Measurements from ENCODE around the gene CCND1. TPM values are rescaled to one million over a fixed set of nuclear protein-coding genes. Genes with fewer than 3 reads are reported as not detected.

The CCND1 gene
- total and polyA plus RNA-seq, 9 of the 15 experiments (the other 6 are each of a cell fraction or from before 2014, with no cell fraction given) = 0.04 to 23.3 (median 3.8) TPM

- Histone ChIP-seq H4K20me1 (replicated peaks; ENCODE audit: control insufficient read depth, insufficient read depth, low read length) (no peaks in the 10 kb centered on the region; the same call in 1 of the 2 replicates), H3K4me3 (no peak overlapping the region), H3K9me1 (ENCODE audit: control insufficient read depth, insufficient read depth, low read length) (peaks cover 3% of the 10 kb centered on the region), H3K9ac (ENCODE audit: insufficient read depth in 1 of 2, low read depth in 2 of 2, low read length in 2 of 2) (no peak overlapping the region), H3K4me1 (replicated peaks in 1 of 2; ENCODE audit: control insufficient read depth in 2 of 2, insufficient read depth in 2 of 2, low read length in 2 of 2) (no peaks in the 10 kb centered on the region; a peak in 2 of 5 replicates), H3K9me3 (replicated peaks; ENCODE audit: control insufficient read depth, insufficient read depth, low read depth, low read length) (no peaks in the 10 kb centered on the region), H3K27me3 (ENCODE audit: control insufficient read depth in 2 of 2, insufficient read depth in 2 of 2, low read length in 2 of 2) (no peaks in the 10 kb centered on the region), H3K27ac (ENCODE audit: extremely low read depth, low read depth, low read length) (no peak overlapping the region), H3K36me3 (ENCODE audit: control insufficient read depth, insufficient read depth, low read length) (peaks cover 37% of the 10 kb centered on the region; the same call in 2 of the 3 replicates), H2AFZ (ENCODE audit: low read depth, low read length) (no peak overlapping the region), H3K79me2 (ENCODE audit: control insufficient read depth, insufficient read depth, low read length) (no peaks in the 10 kb centered on the region), H3K4me2 (ENCODE audit: insufficient read depth, low read length) (no peak overlapping the region)
- ATAC-seq = no peak
- TF ChIP-seq RBM34 (IDR thresholded peaks at IDR 0.05; ENCODE audit: borderline replicate concordance, insufficient read depth, low read length) = no peak
- no peak for TF ChIP-seq ZNF79 (CRISPR knock-in tag; IDR thresholded peaks at IDR 0.05; ENCODE audit: low read depth)
- no peak for TF ChIP-seq SIRT6 (IDR thresholded peaks at IDR 0.05; ENCODE audit: low read depth, low read length)
- no peak for TF ChIP-seq GTF2F1 (IDR thresholded peaks at IDR 0.05; ENCODE audit: low read depth, low read length)
- TF ChIP-seq ZNF449 (CRISPR knock-in tag; IDR thresholded peaks at IDR 0.05) = no peak
- TF ChIP-seq ZBTB9 (CRISPR knock-in tag; IDR thresholded peaks at IDR 0.05) = no peak
- TF ChIP-seq POLR2G (IDR thresholded peaks at IDR 0.05; ENCODE audit: low read depth, low read length) = no peak
- no peak for TF ChIP-seq ZNF77 (CRISPR knock-in tag; IDR thresholded peaks at IDR 0.05)
- no peak for TF ChIP-seq MYNN (IDR thresholded peaks at IDR 0.05)
- TF ChIP-seq MYNN (CRISPR knock-in tag; IDR thresholded peaks at IDR 0.05) = no peak
- TF ChIP-seq SRSF1 (IDR thresholded peaks at IDR 0.05; ENCODE audit: low read depth, low read length) = no peak
- no peak for TF ChIP-seq ZNF586 (CRISPR knock-in tag; conservative IDR thresholded peaks at IDR 0.05)
- TF ChIP-seq BRD9 (IDR thresholded peaks at IDR 0.05; ENCODE audit: low read depth, partially characterized antibody) = no peak
- no peak for TF ChIP-seq TRIM28 (IDR thresholded peaks at IDR 0.05)
- no peak for TF ChIP-seq KLF10 (CRISPR knock-in tag; IDR thresholded peaks at IDR 0.05)
- TF ChIP-seq ZNF124 (CRISPR knock-in tag; IDR thresholded peaks at IDR 0.05) = no peak
- no peak for TF ChIP-seq SLC30A9 (CRISPR knock-in tag; IDR thresholded peaks at IDR 0.05)
- FAIRE-seq = no peak
- ChIA-PET CTCF (ENCODE audit: low intra/inter-chr PET ratio) (interaction anchor here (0.6 kb wide), 1 partner anchor 472 kb away, joined by 4 read pairs; no protein-coding TSS in a partner anchor), POLR2A (no interaction called here)
- in situ Hi-C loops (cut with MboI) = loop anchor here (25.0 kb wide), 2 partner anchors 826 to 1026 kb away; partner anchors contain the start of gene CPT1A
- intact Hi-C loops (cut with micrococcal nuclease) = no loop called here
- 86% methylated on average over 6 of the region's 6 CpGs for WGBS (ENCODE audit: insufficient coverage, low coverage, missing lambda C conversion rate)
- DNase-seq (ENCODE audit: extremely low read depth in 1 of 4, low spot score in 3 of 4) = no peak
- BruUV-seq (replicated peaks) = no TSS peak
These were observed 22.4 kb downstream of the CCND1 start for GRCh38 chr11:69663326-69663725.
